HepG2 (cell line): Measurements from ENCODE around the gene MCU. TPM values are rescaled to one million over a fixed set of nuclear protein-coding genes. Genes with fewer than 3 reads are reported as not detected.

Source experiments
- ATAC-seq: fragments of 200-7000 bp; cut with Tn5 transposase; 3 replicates; pipeline ENCODE4 v1.9.1; 2020; ENCODE audit warnings: mild to moderate bottlenecking, moderate library complexity
- BruUV-seq: library from RNA; stranded (reverse); fragments of 400-500 nt; replicated peaks from 2 replicates; lab custom pipeline; 2021; lab: Mats Ljungman, UMichigan
- CTCF ChIA-PET: fragments of 300-600 bp; formaldehyde crosslinking; extraction: SDS; loops from one replicate; lab custom pipeline; 2021; ENCODE audit warnings: low total read pairs, inconsistent platforms, low intra/inter-chr PET ratio; lab: Yijun Ruan, JAX
- POLR2A ChIA-PET: fragments of 350-600 bp; sonication (Branson Sonifier 250); formaldehyde crosslinking; loops from one replicate; lab custom pipeline; 2020; ENCODE audit warnings: antibody characterized with exemption, inconsistent platforms; lab: Yijun Ruan, JAX
- DNase-seq: peaks from one replicate; pipeline ENCODE4 v3.0.0-alpha.2; 2015; ENCODE audit warnings: low spot score
- FAIRE-seq: peaks from 3 replicates; lab custom pipeline; 2011; peaks lifted over from hg19 to GRCh38; lab: Jason Lieb, UNC
- H2AFZ ChIP-seq: one replicate; pipeline ENCODE4 v1.6.1; 2011; ENCODE audit warnings: low read length, inconsistent platforms
- H3K27ac ChIP-seq: fragments of 300-600 bp; 3 replicates; pipeline ENCODE4 v1.8.0; 2011; ENCODE audit warnings: mixed run types, mild to moderate bottlenecking, mixed read lengths, low read length, inconsistent platforms; ENCODE audit not compliant: insufficient read depth; ENCODE audit errors: extremely low read length
- H3K27me3 ChIP-seq, 2 experiments: fragments of 200-600 bp in 1 of 2; 2 replicates in 1 of 2; 3 replicates in 1 of 2; pipeline versions ENCODE4 v1.6.0 to v1.8.0; 2011; ENCODE audit warnings: low read length in 2 of 2, mild to moderate bottlenecking in 2 of 2, moderate library complexity in 2 of 2, inconsistent platforms in 1 of 2; ENCODE audit not compliant: insufficient read depth in 2 of 2, control insufficient read depth in 1 of 2
- H3K36me3 ChIP-seq, 2 experiments: fragments of 200-600 bp in 1 of 2; replicated peaks in 1 of 2; 2 replicates in 1 of 2; 3 replicates in 1 of 2; pipeline versions ENCODE4 v1.5.1 to v1.8.0; 2011; ENCODE audit warnings: low read length in 2 of 2, inconsistent platforms in 1 of 2; ENCODE audit not compliant: insufficient read depth in 2 of 2, control insufficient read depth in 1 of 2
- H3K4me1 ChIP-seq: 2 replicates; pipeline ENCODE4 v1.5.1; 2012; ENCODE audit warnings: low read length, inconsistent platforms; ENCODE audit not compliant: insufficient read depth
- H3K4me2 ChIP-seq: 2 replicates; pipeline ENCODE4 v1.6.0; 2011; ENCODE audit warnings: low read depth, low read length, inconsistent platforms
- H3K4me3 ChIP-seq, 3 experiments: fragments of 200-600 bp in 1 of 3; sonication (generic), shearing (Covaris generic) in 1 of 3; replicated peaks in 1 of 3; 2 replicates each; pipeline ENCODE4 v1.5.1; 2011 to 2016; ENCODE audit warnings: low read length in 3 of 3, inconsistent platforms in 2 of 3, low read depth in 2 of 3, mild to moderate bottlenecking in 2 of 3, control low read depth in 1 of 3, mixed read lengths in 1 of 3; ENCODE audit not compliant: insufficient read depth in 1 of 3
- H3K79me2 ChIP-seq: one replicate; pipeline ENCODE4 v1.6.1; 2011; ENCODE audit warnings: low read length, inconsistent platforms; ENCODE audit not compliant: insufficient read depth
- H3K9ac ChIP-seq: 2 replicates; pipeline ENCODE4 v1.6.0; 2011; ENCODE audit warnings: mild to moderate bottlenecking, low read depth, low read length, inconsistent platforms; ENCODE audit not compliant: insufficient read depth
- H3K9me3 ChIP-seq: 2 replicates; pipeline ENCODE4 v1.5.1; 2012; ENCODE audit warnings: mild to moderate bottlenecking, low read length
- H4K20me1 ChIP-seq: 2 replicates; pipeline ENCODE4 v1.6.0; 2011; ENCODE audit warnings: inconsistent platforms, mild to moderate bottlenecking, low read length, moderate library complexity; ENCODE audit not compliant: insufficient read depth
- ATF1 ChIP-seq: IDR thresholded peaks from 2 replicates; pipeline ENCODE4 v1.6.1; 2016; ENCODE audit warnings: mild to moderate bottlenecking, control low read depth
- CBFB ChIP-seq: sonication (generic); formaldehyde crosslinking; IDR thresholded peaks from 2 replicates; pipeline ENCODE4 v1.4.0; 2020; ENCODE audit warnings: missing genetic modification reagents
- GATAD1 ChIP-seq: IDR thresholded peaks from 2 replicates; pipeline ENCODE4 v1.6.1; 2016; ENCODE audit warnings: missing genetic modification reagents, missing compliant biosample characterization
- HNRNPUL1 ChIP-seq: fragments of 200-400 bp; formaldehyde crosslinking; IDR thresholded peaks from 2 replicates; pipeline ENCODE4 v1.6.1; 2017; ENCODE audit warnings: low read depth, mild to moderate bottlenecking, low read length, moderate library complexity
- KAT8 ChIP-seq: IDR thresholded peaks from 2 replicates; pipeline ENCODE4 v1.6.1; 2016; ENCODE audit warnings: missing genetic modification reagents, missing compliant biosample characterization
- NONO ChIP-seq, 2 experiments: fragments of 450-650 bp in 1 of 2; sonication (generic) in 1 of 2; formaldehyde crosslinking in 1 of 2; IDR thresholded peaks in 1 of 2; conservative IDR thresholded peaks in 1 of 2; 2 replicates each; pipeline versions ENCODE4 v1.6.1 to v1.8.0; 2017 to 2022; ENCODE audit warnings: mild to moderate bottlenecking in 1 of 2, missing genetic modification reagents in 1 of 2, moderate library complexity in 1 of 2
- NPAS2 ChIP-seq: sonication (generic); formaldehyde crosslinking; IDR thresholded peaks from 2 replicates; pipeline ENCODE4 v1.8.0; 2022; ENCODE audit warnings: mild to moderate bottlenecking, missing genetic modification reagents, borderline replicate concordance
- ZNF296 ChIP-seq: sonication (generic); formaldehyde crosslinking; conservative IDR thresholded peaks from 2 replicates; pipeline ENCODE4 v1.5.0; 2020; ENCODE audit warnings: mild to moderate bottlenecking, missing genetic modification reagents
- ZNF354B ChIP-seq: sonication (generic); formaldehyde crosslinking; IDR thresholded peaks from 2 replicates; pipeline ENCODE4 v1.8.0; 2022; ENCODE audit warnings: mild to moderate bottlenecking, missing genetic modification reagents
- ZNF7 ChIP-seq: IDR thresholded peaks from 2 replicates; pipeline ENCODE4 v1.6.1; 2016; ENCODE audit warnings: missing biosample characterization, missing genetic modification reagents
- WGBS: methylation state at CpG from one replicate; pipeline ENCODE4 v1.1.6; 2017; ENCODE audit warnings: low lambda C conversion rate; 5-methylcytosine and 5-hydroxymethylcytosine counted together
- in situ Hi-C: cut with HindIII; loops from 2 replicates; pipeline ENCODE4 v1.10.0; 2017; ENCODE audit warnings: low pct_unique_long_range_greater_than_20kb; ENCODE audit not compliant: extremely low pct_ligation_motif_present
- intact Hi-C: fragments of 100-400 bp; cut with micrococcal nuclease; formaldehyde crosslinking; loops from one replicate; pipeline ENCODE4 v1.10.0; 2022; ENCODE audit not compliant: unreplicated experiment
- polyA plus RNA-seq, 8 experiments: library from polyadenylated mRNA; depleted of rRNA in 3 of 8; stranded (reverse) in 7 of 8; unstranded in 1 of 8; fragments of >200 nt; fragmentation: Illumina TruSeq in 4 of 8; extraction: Trizol in 4 of 8; gene quantifications; 2 replicates each; pipeline versions ENCODE4 v1.2.1 to v1.2.3, GENCODE V29; 2011 to 2016; ENCODE audit warnings: low read depth in 4 of 8, missing spikeins in 1 of 8, mixed read lengths in 1 of 8; ENCODE audit not compliant: insufficient read depth in 1 of 8
- total RNA-seq, 5 experiments: library from RNA; depleted of rRNA; stranded (reverse); fragments of >200 nt; fragmentation: Illumina TruSeq; extraction: Trizol; gene quantifications; 2 replicates each; pipeline ENCODE4 v1.2.3, GENCODE V29; 2016; ENCODE audit warnings: low read depth in 1 of 5
- TF ChIP-seq, protein P1 (sequence below): sonication (generic); formaldehyde crosslinking; IDR thresholded peaks from 2 replicates; pipeline ENCODE4 v1.4.0; 2020; ENCODE audit warnings: missing genetic modification reagents
- TF ChIP-seq, protein P2 (sequence below): sonication (generic); formaldehyde crosslinking; IDR thresholded peaks from 2 replicates; pipeline ENCODE4 v1.4.0; 2020; ENCODE audit warnings: missing genetic modification reagents, low read depth, mild to moderate bottlenecking, borderline replicate concordance

Gene MCU
- total and polyA plus RNA-seq, 2 of the 13 experiments (the other 11 are each of a cell fraction or from before 2014, with no cell fraction given) = 25.9 to 64.5 TPM

DNA sequence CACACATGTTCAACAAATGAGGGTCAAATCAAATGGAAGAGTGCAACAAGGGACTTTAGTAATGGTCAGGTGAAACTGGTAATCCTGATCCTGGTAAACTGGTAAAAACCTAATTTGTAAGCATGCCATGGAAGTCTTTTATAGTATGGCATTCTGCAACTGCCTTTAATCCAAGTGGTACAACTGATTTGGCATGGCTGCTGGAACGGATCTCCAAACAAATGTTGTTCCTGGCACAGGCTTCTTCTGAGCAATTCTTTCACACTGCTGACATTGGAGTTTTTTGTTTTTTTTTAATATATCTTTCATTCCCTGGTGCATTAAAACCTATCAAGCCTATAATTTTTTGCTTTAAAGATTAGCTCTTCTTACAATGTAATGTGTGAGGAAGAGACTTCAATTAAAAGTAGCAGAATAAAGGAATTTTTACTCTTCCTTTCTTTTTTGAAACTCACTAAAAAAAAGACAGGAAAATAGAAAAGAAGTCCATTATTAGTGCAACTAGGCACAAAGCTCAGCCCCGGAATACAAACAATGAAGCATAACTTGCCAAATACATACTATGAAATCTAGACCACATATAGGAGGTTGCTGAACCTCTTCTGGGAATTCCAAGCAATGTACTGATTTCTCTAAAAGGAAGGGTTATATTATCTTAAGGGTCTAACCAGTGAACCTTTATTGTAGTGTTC lies 122.3 kb downstream of the MCU start:
- Histone ChIP-seq H2AFZ (no peak overlapping the region), H3K4me2 (no peak overlapping the region), H3K79me2 (no peaks in the 10 kb centered on the region), H4K20me1 (no peaks in the 10 kb centered on the region), H3K4me1 (peaks cover 40% of the 10 kb centered on the region), H3K9ac (no peak overlapping the region), H3K27ac (no peak overlapping the region), H3K27me3 (no peaks in the 10 kb centered on the region), H3K36me3 (no peaks in the 10 kb centered on the region), H3K4me3 (no peak overlapping the region), H3K9me3 (no peaks in the 10 kb centered on the region)
- intact Hi-C loops (no loop called here), in situ Hi-C loops (no loop called here)
- 49% methylated on average over 2 of the region's 2 CpGs for WGBS
- FAIRE-seq (peak; percentile 34), ATAC-seq (no peak), DNase-seq (no peak)
- POLR2A ChIA-PET = no interaction called here
- TF ChIP-seq ATF1 (CRISPR knock-in tag) (no peak), ZNF354B (CRISPR knock-in tag) (no peak), NONO (IDR thresholded peaks at IDR 0.05) (no peak), NONO (CRISPR knock-in tag; conservative IDR thresholded peaks at IDR 0.05) (no peak), GATAD1 (CRISPR knock-in tag) (no peak), NPAS2 (CRISPR knock-in tag) (no peak), CBFB (no peak), ZNF7 (CRISPR knock-in tag) (no peak), KAT8 (CRISPR knock-in tag) (no peak), HNRNPUL1 (no peak), ZNF296 (CRISPR knock-in tag) (no peak)
- TF ChIP-seq, protein P1, sequence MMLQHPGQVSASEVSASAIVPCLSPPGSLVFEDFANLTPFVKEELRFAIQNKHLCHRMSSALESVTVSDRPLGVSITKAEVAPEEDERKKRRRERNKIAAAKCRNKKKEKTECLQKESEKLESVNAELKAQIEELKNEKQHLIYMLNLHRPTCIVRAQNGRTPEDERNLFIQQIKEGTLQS (CRISPR knock-in tag) = no peak
- TF ChIP-seq, protein P2, sequence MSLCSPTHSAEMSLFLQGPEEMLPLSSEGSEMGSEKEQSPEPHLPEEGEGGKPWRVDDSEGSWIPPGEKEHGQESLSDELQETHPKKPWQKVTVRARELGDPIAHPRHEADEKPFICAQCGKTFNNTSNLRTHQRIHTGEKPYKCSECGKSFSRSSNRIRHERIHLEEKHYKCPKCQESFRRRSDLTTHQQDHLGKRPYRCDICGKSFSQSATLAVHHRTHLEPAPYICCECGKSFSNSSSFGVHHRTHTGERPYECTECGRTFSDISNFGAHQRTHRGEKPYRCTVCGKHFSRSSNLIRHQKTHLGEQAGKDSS (CRISPR knock-in tag) = no peak
- BruUV-seq = no TSS peak
- CTCF ChIA-PET = no interaction called here
